Astrocyte (in vitro differentiated cells and primary cell): Measurements from ENCODE around the gene RCAN2. TPM values are rescaled to one million over a fixed set of nuclear protein-coding genes. Genes with fewer than 3 reads are reported as not detected.

ENCODE experiments used
- DNase-seq: peaks from one replicate; pipeline ENCODE4 v3.0.0-alpha.2; 2010; ENCODE audit warnings: low read depth
- FAIRE-seq: peaks from 2 replicates; lab custom pipeline; 2011; peaks lifted over from hg19 to GRCh38; lab: Jason Lieb, UNC
- H2AFZ ChIP-seq: 2 replicates; pipeline ENCODE4 v1.6.0; 2012; ENCODE audit warnings: low read depth, low read length, inconsistent platforms
- H3K27ac ChIP-seq: 2 replicates; pipeline ENCODE4 v1.5.1; 2011; ENCODE audit warnings: low read depth, low read length, inconsistent platforms
- H3K27me3 ChIP-seq: 2 replicates; pipeline ENCODE4 v1.6.0; 2011; ENCODE audit warnings: low read length, inconsistent platforms; ENCODE audit not compliant: insufficient read depth
- H3K36me3 ChIP-seq: 2 replicates; pipeline ENCODE4 v1.5.1; 2011; ENCODE audit warnings: low read length, inconsistent platforms; ENCODE audit not compliant: insufficient read depth
- H3K4me1 ChIP-seq: 2 replicates; pipeline ENCODE4 v1.5.1; 2011; ENCODE audit warnings: low read length, inconsistent platforms; ENCODE audit not compliant: insufficient read depth
- H3K4me2 ChIP-seq: 2 replicates; pipeline ENCODE4 v1.6.0; 2012; ENCODE audit warnings: low read length, inconsistent platforms
- H3K4me3 ChIP-seq: 2 replicates; pipeline ENCODE4 v1.5.1; 2011; ENCODE audit warnings: low read depth, mild to moderate bottlenecking, low read length, inconsistent platforms; ENCODE audit not compliant: insufficient read depth
- H3K79me2 ChIP-seq: 2 replicates; pipeline ENCODE4 v1.6.0; 2012; ENCODE audit warnings: mild to moderate bottlenecking, low read length, inconsistent platforms; ENCODE audit not compliant: insufficient read depth
- H3K9ac ChIP-seq: 2 replicates; pipeline ENCODE4 v1.6.0; 2012; ENCODE audit warnings: mild to moderate bottlenecking, low read length, inconsistent platforms
- H3K9me3 ChIP-seq: 2 replicates; pipeline ENCODE4 v1.5.1; 2012; ENCODE audit warnings: low read depth, mild to moderate bottlenecking, low read length, inconsistent platforms; ENCODE audit not compliant: insufficient read depth
- H4K20me1 ChIP-seq: 2 replicates; pipeline ENCODE4 v1.6.0; 2012; ENCODE audit warnings: low read length, inconsistent platforms; ENCODE audit not compliant: insufficient read depth
- H3K27ac Mint-ChIP-seq: one replicate; pipeline ENCODE4 v1.8.0; 2021; ENCODE audit warnings: mild to moderate bottlenecking, mixed read lengths; ENCODE audit not compliant: unreplicated experiment
- H3K27me3 Mint-ChIP-seq: one replicate; pipeline ENCODE4 v1.8.0; 2021; ENCODE audit warnings: low read depth, mixed read lengths; ENCODE audit not compliant: unreplicated experiment
- H3K36me3 Mint-ChIP-seq: one replicate; pipeline ENCODE4 v1.8.0; 2021; ENCODE audit warnings: low read depth, mixed read lengths; ENCODE audit not compliant: unreplicated experiment
- H3K4me1 Mint-ChIP-seq: one replicate; pipeline ENCODE4 v1.8.0; 2021; ENCODE audit warnings: low read depth, mixed read lengths; ENCODE audit not compliant: unreplicated experiment
- H3K4me3 Mint-ChIP-seq: one replicate; pipeline ENCODE4 v1.8.0; 2021; ENCODE audit warnings: mild to moderate bottlenecking, moderate library complexity, mixed read lengths; ENCODE audit not compliant: unreplicated experiment
- H3K9me3 Mint-ChIP-seq: one replicate; pipeline ENCODE4 v1.8.0; 2021; ENCODE audit warnings: mild to moderate bottlenecking, mixed read lengths; ENCODE audit not compliant: unreplicated experiment
- CTCF ChIP-seq: IDR thresholded peaks from 2 replicates; pipeline ENCODE4 v1.5.1; 2011; ENCODE audit warnings: low read depth, mild to moderate bottlenecking, inconsistent platforms, low read length, moderate library complexity; ENCODE audit not compliant: insufficient read depth
- EZH2 ChIP-seq: IDR thresholded peaks from 2 replicates; pipeline ENCODE4 v1.6.1; 2012; ENCODE audit warnings: mild to moderate bottlenecking, low read length, inconsistent platforms; ENCODE audit not compliant: insufficient read depth
- total RNA-seq: library from RNA; stranded (reverse); gene quantifications from 2 replicates; pipeline ENCODE4 v1.2.1, GENCODE V29; 2021

RCAN2 gene
- total RNA-seq, 1 donor from 2014 or later, result 10.6 TPM

- no peaks in the 10 kb centered on the region for H3K36me3 Mint-ChIP-seq
- Histone ChIP-seq H3K36me3 (no peaks in the 10 kb centered on the region), H3K9ac (no peak overlapping the region), H3K4me1 (peaks cover 12% of the 10 kb centered on the region), H3K4me2 (no peak overlapping the region), H3K4me3 (no peak overlapping the region), H3K9me3 (no peaks in the 10 kb centered on the region), H3K27ac (no peak overlapping the region), H3K27me3 (no peaks in the 10 kb centered on the region), H2AFZ (no peak overlapping the region), H3K79me2 (no peaks in the 10 kb centered on the region), H4K20me1 (no peaks in the 10 kb centered on the region)
- DNase-seq, result no peak
- no peak for TF ChIP-seq EZH2
- TF ChIP-seq CTCF, result no peak
- H3K27me3 Mint-ChIP-seq, result no peaks in the 10 kb centered on the region
- H3K4me3 Mint-ChIP-seq, result no peak overlapping the region
- H3K9me3 Mint-ChIP-seq, result peaks cover 2% of the 10 kb centered on the region
- no peak for FAIRE-seq
- peaks cover 24% of the 10 kb centered on the region for H3K4me1 Mint-ChIP-seq
- H3K27ac Mint-ChIP-seq, result no peak overlapping the region
These were observed 34.3 kb upstream of the RCAN2 start for GRCh38 chr6:46525583-46525982.

GRCh38 chr6:46521464-46521971, 30.3 kb upstream of the RCAN2 start:
- Histone ChIP-seq H4K20me1 (no peaks in the 10 kb centered on the region), H3K4me3 (no peak overlapping the region), H3K79me2 (no peaks in the 10 kb centered on the region), H3K27ac (no peak overlapping the region), H3K27me3 (no peaks in the 10 kb centered on the region), H3K9ac (no peak overlapping the region), H3K9me3 (no peaks in the 10 kb centered on the region), H3K4me1 (no peaks in the 10 kb centered on the region), H3K36me3 (no peaks in the 10 kb centered on the region), H3K4me2 (no peak overlapping the region), H2AFZ (no peak overlapping the region)
- H3K9me3 Mint-ChIP-seq, result peaks cover 2% of the 10 kb centered on the region
- FAIRE-seq (no peak), DNase-seq (peak; percentile 24)
- no peak for TF ChIP-seq CTCF
- no peak for TF ChIP-seq EZH2
- no peaks in the 10 kb centered on the region for H3K27me3 Mint-ChIP-seq
- H3K27ac Mint-ChIP-seq, result no peak overlapping the region
- no peak overlapping the region for H3K4me3 Mint-ChIP-seq
- no peaks in the 10 kb centered on the region for H3K36me3 Mint-ChIP-seq
- H3K4me1 Mint-ChIP-seq, result no peaks in the 10 kb centered on the region

GRCh38 chr6:46517202-46517601, 26.0 kb upstream of the RCAN2 start:
- Mint-ChIP-seq H3K4me1 (no peaks in the 10 kb centered on the region), H3K27ac (no peak overlapping the region), H3K36me3 (no peaks in the 10 kb centered on the region), H3K4me3 (no peak overlapping the region), H3K27me3 (no peaks in the 10 kb centered on the region), H3K9me3 (no peaks in the 10 kb centered on the region)
- no peak overlapping the region for H3K4me2 ChIP-seq
- no peaks in the 10 kb centered on the region for H3K9me3 ChIP-seq
- no peaks in the 10 kb centered on the region for H4K20me1 ChIP-seq
- no peak overlapping the region for H2AFZ ChIP-seq
- H3K4me3 ChIP-seq, result no peak overlapping the region
- no peaks in the 10 kb centered on the region for H3K36me3 ChIP-seq
- TF ChIP-seq CTCF (no peak), EZH2 (no peak)
- H3K27me3 ChIP-seq, result no peaks in the 10 kb centered on the region
- H3K4me1 ChIP-seq, result no peaks in the 10 kb centered on the region
- H3K27ac ChIP-seq, result no peak overlapping the region
- no peaks in the 10 kb centered on the region for H3K79me2 ChIP-seq
- no peak for DNase-seq
- no peak overlapping the region for H3K9ac ChIP-seq
- FAIRE-seq, result no peak
